Stimulated activated CD4-positive, alpha-beta T cell treated with anti-CD3 and anti-CD28 coated beads, Interleukin-4, amount 100 ng/mL, for 4 hours (primary cell): ENCODE data around the gene SULT6B1.

ENCODE experiments used
- DNase-seq, 2 experiments: peaks; one replicate each; pipeline ENCODE4 v3.0.0-alpha.2; 2020

The SULT6B1 gene

DNA sequence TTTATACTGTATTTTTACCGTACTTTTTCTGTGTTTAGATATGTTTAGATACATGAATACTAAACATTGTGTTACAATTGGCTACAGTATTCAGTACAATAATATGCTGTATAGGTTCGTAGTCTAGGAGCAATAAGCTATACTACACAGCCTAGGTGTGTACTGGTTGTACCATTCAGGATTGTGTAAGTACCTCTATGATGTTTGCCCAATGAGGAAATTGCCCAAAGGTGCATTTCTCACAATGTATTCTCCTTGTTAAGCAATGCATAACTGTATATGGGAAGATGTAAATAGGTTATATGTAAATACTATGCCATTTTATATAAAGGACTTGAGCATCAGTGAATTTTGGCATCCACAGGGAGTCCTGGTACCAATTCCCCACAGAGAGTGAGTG, 42.4 kb downstream of the SULT6B1 start:
- no peak for DNase-seq

DNA sequence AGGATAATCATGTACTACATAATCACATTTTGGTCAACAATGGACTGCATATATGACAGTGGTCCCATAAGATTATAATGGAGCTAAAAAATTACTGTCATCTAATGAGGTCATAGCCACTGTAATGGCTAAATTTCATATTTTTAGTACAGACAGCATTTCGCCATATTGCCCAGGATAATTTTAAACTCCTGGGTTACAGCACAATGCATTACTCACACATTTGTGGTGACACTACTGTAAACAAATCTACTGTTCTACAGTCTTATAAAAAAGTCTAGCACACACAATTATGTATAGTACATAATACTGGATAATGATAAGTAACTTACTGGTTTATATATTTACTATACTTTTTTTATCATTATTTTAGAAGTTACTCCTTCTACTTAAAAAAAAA, 44.5 kb downstream of the SULT6B1 start:
- DNase-seq = no peak

DNA sequence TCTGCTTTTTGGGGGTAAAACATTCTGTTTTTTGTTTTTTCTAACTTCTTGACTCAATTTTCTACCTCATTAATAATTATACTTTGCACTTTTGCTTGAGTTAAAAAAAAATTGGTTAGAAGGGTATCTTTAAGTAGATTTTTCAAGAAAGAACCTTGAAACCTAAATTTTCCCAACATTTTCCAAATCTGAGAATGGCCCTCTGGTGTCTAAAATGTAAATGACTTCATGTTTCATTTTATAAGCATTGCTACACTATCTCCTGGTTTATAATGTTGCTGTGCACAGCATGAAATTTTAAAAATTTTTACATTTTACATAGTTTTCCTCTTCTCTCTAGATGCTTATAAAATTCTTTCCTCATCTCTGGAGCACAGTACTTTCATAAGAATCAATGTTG, 45.9 kb downstream of the SULT6B1 start:
- no peak for DNase-seq

DNA sequence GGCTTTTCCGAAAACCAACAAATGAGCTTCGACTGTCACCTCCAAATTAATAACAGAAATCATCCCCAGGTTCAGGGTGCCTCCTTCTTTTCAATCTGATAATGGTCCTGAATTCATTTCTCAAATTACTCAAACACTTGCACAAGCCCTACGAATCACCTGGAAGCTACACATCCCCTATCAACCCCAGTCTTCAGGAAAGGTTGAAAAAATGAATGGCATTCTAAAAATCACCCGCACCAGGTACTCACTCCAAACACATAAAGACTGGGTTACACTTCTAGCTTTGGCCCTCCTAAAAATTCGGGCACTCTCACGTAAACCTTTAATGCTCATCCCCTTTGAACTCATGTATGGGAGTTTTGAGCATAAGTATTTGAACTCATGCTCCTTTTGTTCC, 55.6 kb downstream of the SULT6B1 start:
- DNase-seq = no peak

DNA sequence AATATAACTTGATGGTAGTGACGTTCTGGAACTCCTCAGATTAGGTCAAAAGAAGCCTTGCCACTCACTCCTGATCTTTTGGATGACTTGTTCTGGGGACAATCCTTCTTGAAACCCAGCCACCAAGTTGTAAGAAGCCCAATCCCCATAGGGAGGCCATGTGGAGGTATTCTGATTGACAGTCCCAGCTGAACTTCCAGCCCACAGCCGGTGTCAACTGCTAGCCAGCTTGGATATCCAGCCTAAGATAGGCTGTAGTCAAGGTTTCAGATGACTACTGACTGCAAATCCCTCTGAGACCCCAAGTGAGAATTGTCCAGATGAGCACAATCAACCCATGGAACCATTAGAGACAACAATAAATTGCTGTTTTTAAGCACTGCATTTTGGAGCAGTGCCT, 63.1 kb downstream of the SULT6B1 start:
- DNase-seq = no peak

DNA sequence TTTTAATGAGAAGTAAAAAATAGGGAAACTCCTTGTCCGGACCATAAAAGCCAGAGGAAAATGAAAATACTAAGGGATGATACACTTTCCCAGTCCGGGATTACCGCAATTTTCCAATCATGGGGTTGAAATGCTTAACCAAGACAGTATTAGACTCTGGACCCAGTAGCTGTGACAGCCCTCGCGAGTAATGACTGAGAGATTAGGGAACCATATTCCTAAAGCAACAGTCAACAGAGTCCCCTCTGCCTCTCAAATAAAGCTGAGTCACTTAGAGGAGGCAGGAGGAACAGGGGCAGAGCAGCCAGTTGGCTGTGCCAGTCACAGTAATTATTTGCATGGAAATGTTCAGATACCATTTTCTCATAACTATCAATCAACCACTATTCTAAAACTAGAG, 69.3 kb downstream of the SULT6B1 start:
- DNase-seq = no peak
